ENCODE results near the gene CLEC18B. TPM values are rescaled to one million over a fixed set of nuclear protein-coding genes. Genes with fewer than 3 reads are reported as not detected.
A peak's percentile ranks its signal among the peaks of the same experiment; 100 is the strongest.
"Not testable (repeated sequence)": the region's sequence is repeated elsewhere in the genome, so short reads cannot be mapped to it uniquely, and the experiment has no call there.

The CLEC18B gene
- total and polyA plus RNA-seq, 2 donors, result 0.29 TPM; not detected in 1

- not testable (repeated sequence) for H3K4me3 ChIP-seq (ENCODE audit: low read depth, low read length); H3K4me1 ChIP-seq (ENCODE audit: insufficient read depth); DNase-seq (ENCODE audit: extremely low spot score); H3K36me3 ChIP-seq (ENCODE audit: insufficient read depth)
- H3K27ac ChIP-seq (ENCODE audit: low read depth), result peak overlapping the region; percentile 38
- 11% methylated on average over 15 of the region's 23 CpGs for WGBS
Observed at GRCh38 chr16:74407362-74407705, 13.9 kb downstream of the CLEC18B start.

- not testable (repeated sequence) for DNase-seq (ENCODE audit: extremely low spot score); H3K27ac ChIP-seq (ENCODE audit: low read depth); H3K4me3 ChIP-seq (ENCODE audit: low read depth, low read length); H3K4me1 ChIP-seq (ENCODE audit: insufficient read depth); H3K36me3 ChIP-seq (ENCODE audit: insufficient read depth)
- 3% methylated on average over 24 of the region's 71 CpGs for WGBS
Observed at GRCh38 chr16:74406600-74407361, 14.5 kb downstream of the CLEC18B start.

DNA sequence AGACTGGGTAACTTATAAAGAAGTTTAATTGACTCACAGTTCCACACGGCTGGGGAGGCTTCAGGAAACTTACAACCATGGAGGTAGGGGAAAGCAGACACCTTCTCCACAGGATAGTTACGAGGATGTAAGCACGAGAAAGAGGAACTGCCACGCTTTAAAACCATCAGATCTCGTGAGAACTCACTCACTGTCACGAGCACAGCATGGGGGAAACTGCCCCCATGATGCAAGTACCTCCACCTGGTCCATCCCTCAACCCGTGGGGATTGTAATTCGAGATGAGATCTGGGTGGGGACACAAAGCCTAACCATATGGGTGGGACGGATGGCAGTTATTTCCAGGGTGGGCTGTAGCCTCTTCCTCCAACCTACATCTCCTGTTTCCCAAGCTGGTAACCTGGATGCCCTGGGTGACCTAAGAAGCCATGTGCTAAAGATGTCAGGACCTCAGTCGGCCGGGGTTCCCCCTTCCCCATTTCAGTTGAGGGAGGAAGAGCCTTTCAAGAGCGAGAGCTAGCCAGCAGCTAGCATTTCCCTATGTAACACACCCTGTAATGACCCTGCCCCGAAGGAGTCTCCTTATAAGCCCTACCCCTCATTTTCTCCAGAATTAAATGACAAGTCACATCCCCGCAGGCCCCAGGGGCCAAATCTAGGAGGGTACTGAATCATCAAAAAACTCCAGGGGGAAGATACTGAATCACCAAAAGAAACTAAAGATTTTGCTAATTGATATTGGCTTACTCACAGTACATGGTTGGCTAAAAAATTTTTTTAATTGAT, 16.9 kb downstream of the CLEC18B start:
- 53% methylated on average over 6 of the region's 14 CpGs for WGBS
- not testable (repeated sequence) for H3K4me3 ChIP-seq (ENCODE audit: low read depth, low read length); H3K4me1 ChIP-seq (ENCODE audit: insufficient read depth); DNase-seq (ENCODE audit: extremely low spot score); H3K36me3 ChIP-seq (ENCODE audit: insufficient read depth); H3K27ac ChIP-seq (ENCODE audit: low read depth)

DNA sequence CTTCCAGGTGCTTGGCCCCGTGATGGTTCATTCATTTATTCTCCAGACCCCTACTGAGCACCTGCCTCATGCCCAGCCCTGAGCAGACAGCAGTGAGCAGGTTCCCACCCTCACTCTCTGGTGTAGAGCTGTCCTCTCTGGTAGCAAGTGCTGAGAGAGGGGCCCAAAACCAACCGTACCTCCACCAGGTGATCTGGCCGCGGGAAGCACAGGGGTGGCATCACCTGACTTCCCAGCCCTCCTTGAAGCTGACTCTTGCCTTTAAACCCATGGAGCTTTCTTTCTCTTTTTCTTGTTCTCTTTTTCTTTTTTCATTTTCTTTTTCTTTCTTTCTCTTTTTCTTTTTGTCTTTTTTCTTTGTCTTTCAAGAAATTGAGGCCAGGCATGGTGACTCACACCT, 21.0 kb downstream of the CLEC18B start:
- H3K36me3 ChIP-seq (ENCODE audit: insufficient read depth); H3K4me1 ChIP-seq (ENCODE audit: insufficient read depth); H3K27ac ChIP-seq (ENCODE audit: low read depth); H3K4me3 ChIP-seq (ENCODE audit: low read depth, low read length); DNase-seq (ENCODE audit: extremely low spot score): not testable (repeated sequence)
- WGBS, result 91% methylated on average over 3 of the region's 4 CpGs

DNA sequence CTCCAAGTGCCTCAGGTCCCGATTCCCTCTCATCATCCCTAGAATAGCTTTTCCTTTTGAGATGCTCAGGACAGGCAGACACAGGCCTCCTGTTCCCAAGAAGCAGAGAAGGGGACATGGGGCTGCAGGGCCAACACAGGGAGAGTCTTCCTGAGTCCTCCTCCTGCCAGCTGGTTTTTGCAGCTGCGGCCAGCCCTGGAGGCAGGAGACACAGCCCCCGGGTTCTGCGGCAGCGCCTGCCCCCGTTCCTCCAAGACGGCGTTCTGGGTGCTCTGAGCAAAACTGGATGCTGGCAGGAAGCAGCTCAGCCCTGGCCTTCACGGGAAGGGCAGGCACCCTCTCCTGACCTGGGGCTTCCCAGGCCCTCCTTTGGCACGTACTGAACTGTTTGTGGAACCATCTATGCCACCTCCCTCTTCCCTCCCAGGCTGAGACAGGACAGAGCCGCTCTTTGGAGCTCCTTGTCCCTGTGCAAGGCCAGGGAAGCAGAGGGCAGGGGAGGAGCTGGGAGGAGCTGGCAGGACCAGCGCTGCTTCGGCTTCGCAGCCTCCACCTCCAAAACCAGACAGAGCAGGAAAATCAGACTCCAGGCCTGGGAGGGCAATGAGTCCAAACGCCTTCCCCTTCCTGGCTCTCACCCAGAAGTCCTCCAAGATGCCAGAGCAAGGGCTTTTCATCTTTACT, 22.9 kb downstream of the CLEC18B start:
- 32% methylated on average over 11 of the region's 15 CpGs for WGBS

GRCh38 chr16:74396521-74397017, 24.7 kb downstream of the CLEC18B start:
- H3K4me3 ChIP-seq (ENCODE audit: low read depth, low read length); H3K36me3 ChIP-seq (ENCODE audit: insufficient read depth); H3K27ac ChIP-seq (ENCODE audit: low read depth); H3K4me1 ChIP-seq (ENCODE audit: insufficient read depth); DNase-seq (ENCODE audit: extremely low spot score): not testable (repeated sequence)
- 46% methylated on average over 7 of the region's 7 CpGs for WGBS

More for the DNA sequence above, 22.9 kb downstream of the CLEC18B start:
- not testable (repeated sequence) for H3K4me3 ChIP-seq (ENCODE audit: low read depth, low read length); H3K4me1 ChIP-seq (ENCODE audit: insufficient read depth); H3K36me3 ChIP-seq (ENCODE audit: insufficient read depth); DNase-seq (ENCODE audit: extremely low spot score); H3K27ac ChIP-seq (ENCODE audit: low read depth)

GRCh38 chr16:74394604-74395003, 26.7 kb downstream of the CLEC18B start:
- not testable (repeated sequence) for H3K36me3 ChIP-seq (ENCODE audit: insufficient read depth); H3K4me1 ChIP-seq (ENCODE audit: insufficient read depth); H3K4me3 ChIP-seq (ENCODE audit: low read depth, low read length); DNase-seq (ENCODE audit: extremely low spot score); H3K27ac ChIP-seq (ENCODE audit: low read depth)
- 85% methylated on average over 3 of the region's 5 CpGs for WGBS

GRCh38 chr16:74394131-74394530, 27.1 kb downstream of the CLEC18B start:
- WGBS, result 91% methylated on average over 9 of the region's 9 CpGs

DNA sequence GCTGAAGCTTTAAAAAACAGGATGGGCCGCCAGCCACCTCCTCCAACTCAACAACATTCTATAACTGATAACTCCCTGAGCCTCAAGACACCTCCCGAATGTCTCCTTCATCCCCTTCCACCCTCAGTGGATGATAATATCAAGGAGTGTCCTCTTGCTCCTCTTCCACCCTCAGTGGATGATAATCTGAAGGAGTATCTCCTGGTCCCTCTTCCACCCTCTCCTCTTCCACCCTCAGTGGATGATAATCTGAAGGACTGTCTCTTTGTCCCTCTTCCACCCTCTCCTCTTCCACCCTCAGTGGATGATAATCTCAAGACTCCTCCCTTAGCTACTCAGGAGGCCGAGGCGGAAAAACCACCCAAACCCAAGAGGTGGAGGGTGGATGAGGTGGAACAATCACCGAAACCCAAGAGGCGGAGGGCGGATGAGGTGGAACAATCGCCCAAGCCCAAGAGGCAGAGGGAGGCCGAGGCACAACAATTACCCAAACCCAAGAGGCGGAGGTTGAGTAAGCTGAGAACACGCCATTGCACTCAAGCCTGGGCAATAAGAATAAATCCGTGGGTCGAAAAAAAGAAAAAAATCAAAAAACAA, 29.7 kb downstream of the CLEC18B start:
- not testable (repeated sequence) for H3K4me1 ChIP-seq (ENCODE audit: insufficient read depth); H3K27ac ChIP-seq (ENCODE audit: low read depth); DNase-seq (ENCODE audit: extremely low spot score); H3K4me3 ChIP-seq (ENCODE audit: low read depth, low read length); H3K36me3 ChIP-seq (ENCODE audit: insufficient read depth)
- 84% methylated on average over 10 of the region's 13 CpGs for WGBS

More at GRCh38 chr16:74394131-74394530, 27.1 kb downstream of the CLEC18B start:
- not testable (repeated sequence) for DNase-seq (ENCODE audit: extremely low spot score); H3K4me3 ChIP-seq (ENCODE audit: low read depth, low read length); H3K4me1 ChIP-seq (ENCODE audit: insufficient read depth); H3K36me3 ChIP-seq (ENCODE audit: insufficient read depth); H3K27ac ChIP-seq (ENCODE audit: low read depth)

DNA sequence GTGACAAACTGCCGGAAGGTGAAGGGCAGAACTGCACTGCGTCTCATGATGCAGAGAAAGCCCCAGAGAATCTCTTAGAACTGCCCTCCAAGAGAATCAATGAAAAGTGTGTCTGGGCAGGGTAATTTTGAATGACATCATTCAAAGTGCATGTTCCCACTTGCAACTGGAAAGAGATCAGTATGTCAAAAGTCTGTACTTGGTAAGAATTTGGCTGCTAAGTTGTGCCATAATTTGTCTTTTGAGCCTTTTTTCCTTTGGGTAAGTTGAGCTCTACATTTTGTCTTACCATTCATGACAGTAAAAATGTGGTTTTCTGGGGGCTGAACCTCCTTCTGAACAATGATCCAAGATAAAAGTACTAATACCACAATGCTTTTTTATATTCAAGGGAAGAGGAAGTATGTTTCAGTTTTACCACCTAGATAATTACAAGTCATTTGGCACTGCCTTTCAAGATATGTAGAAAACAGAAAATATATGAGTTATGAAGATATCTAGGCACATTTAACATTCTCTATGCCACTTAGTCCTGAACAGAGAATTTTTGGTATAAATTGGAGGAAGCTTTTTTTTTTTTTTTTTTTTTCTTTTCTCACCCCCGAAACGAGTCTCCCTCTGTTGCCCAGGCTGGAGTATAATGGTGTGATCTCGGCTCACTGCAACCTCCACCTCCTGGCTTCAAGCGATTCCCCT, 38.8 kb downstream of the CLEC18B start:
- H3K27ac ChIP-seq (ENCODE audit: low read depth); H3K36me3 ChIP-seq (ENCODE audit: insufficient read depth); H3K4me1 ChIP-seq (ENCODE audit: insufficient read depth); DNase-seq (ENCODE audit: extremely low spot score); H3K4me3 ChIP-seq (ENCODE audit: low read depth, low read length): not testable (repeated sequence)
- 48% methylated on average over 2 of the region's 6 CpGs for WGBS

DNA sequence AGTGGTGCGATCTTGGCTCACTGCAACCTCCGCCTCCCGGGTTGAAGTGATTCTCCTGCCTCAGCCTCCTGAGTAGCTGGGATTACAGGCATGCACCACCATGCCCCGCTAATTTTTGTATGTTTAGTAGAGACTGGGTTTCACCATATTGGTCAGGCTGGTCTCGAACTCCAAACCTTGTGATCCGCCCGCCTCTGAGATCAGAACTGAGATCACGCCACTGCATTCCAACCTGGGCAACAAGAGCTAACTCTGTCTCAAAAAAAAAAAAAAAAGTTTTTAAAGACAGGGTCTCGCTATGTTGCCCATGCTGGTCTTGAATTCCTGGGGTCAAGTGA, 47.5 kb downstream of the CLEC18B start:
- H3K4me1 ChIP-seq (ENCODE audit: insufficient read depth); H3K27ac ChIP-seq (ENCODE audit: low read depth); DNase-seq (ENCODE audit: extremely low spot score); H3K36me3 ChIP-seq (ENCODE audit: insufficient read depth); H3K4me3 ChIP-seq (ENCODE audit: low read depth, low read length): not testable (repeated sequence)
- 93% methylated on average over 9 of the region's 9 CpGs for WGBS

DNA sequence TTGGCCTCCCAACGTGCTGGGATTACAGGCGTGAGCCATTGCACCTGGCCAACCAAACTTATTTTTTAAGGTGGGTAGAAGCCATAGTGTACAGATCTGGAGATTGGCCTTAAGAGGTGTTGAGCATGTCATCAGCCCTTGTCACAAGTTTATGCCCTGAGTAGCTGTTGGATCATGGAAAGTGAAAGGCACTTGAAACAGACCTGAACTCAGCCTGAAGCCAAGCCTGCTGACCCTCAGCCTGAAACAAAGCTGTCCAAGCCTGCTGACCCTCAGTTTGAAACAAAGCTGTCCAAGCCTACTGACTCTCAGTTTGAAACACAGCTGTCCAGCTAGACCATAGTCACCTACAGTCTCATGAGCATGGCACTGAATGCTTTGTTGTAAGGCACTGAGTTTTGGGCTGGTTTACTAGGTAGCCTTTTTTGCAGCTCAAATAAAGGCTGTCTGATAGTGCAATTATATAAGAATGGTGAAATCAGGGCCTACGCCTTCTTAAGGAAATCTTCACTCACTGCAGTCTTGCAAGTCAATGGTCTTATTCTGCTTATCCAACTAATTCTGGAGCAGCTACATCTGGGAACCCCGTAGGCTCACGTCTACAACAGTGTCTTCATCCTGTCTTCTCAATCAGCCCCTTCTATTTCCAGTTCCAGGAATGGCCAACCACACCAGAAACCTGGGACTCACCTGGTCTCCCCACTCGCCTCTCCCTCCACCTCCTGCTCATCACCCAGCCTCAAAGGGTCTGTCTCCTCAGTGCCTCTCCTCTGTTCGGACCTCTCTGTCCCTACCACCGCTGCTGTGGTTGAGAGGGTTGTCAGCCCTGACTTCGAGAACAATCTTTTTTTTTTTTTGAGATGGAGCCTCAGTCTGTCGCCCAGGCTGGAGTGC, 48.1 kb downstream of the CLEC18B start:
- WGBS, result 82% methylated on average over 10 of the region's 10 CpGs

More for the DNA sequence above, 48.1 kb downstream of the CLEC18B start:
- Histone ChIP-seq H3K4me1 (ENCODE audit: insufficient read depth) (no peaks in the 10 kb centered on the region), H3K4me3 (ENCODE audit: low read depth, low read length) (no peak overlapping the region), H3K27ac (ENCODE audit: low read depth) (no peak overlapping the region), H3K36me3 (ENCODE audit: insufficient read depth) (no peaks in the 10 kb centered on the region)
- DNase-seq (ENCODE audit: extremely low spot score), result no peak
